Measurements from ENCODE around the gene ACTR2. TPM values are rescaled to one million over a fixed set of nuclear protein-coding genes. Genes with fewer than 3 reads are reported as not detected.

Gene ACTR2
- total RNA-seq, 4 donors from 2014 or later = 41.5 to 56.9 (median 49.8) TPM

- DNase-seq (ENCODE audit: low spot score in 2 of 2) = no peak
- 46% methylated on average over 20 of the region's 20 CpGs for WGBS
Measured at GRCh38 chr2:65300761-65301711, 73.4 kb downstream of the ACTR2 start.

DNA sequence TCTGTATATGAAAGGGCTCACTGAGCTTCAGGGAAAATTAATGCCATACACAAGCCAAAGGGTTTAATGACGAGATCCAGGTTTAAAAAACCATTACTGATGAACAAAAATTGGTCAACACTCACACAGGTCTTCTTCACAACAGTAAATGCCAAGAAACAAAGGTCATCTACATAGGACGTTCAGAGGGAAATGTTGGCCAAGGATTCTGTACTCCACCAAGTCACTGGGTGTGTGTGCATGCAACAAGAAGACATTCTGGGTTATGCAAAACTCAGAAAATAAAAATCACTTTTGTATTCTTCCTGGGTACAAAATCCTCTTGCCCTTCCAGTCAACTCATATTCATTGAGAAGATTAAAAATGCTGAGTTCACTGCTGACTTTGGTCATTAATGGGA lies 78.3 kb downstream of the ACTR2 start:
- Histone ChIP-seq H3K9me3 (no peaks in the 10 kb centered on the region), H3K27ac (no peak overlapping the region), H3K4me3 (no peak overlapping the region), H3K27me3 (no peaks in the 10 kb centered on the region), H3K36me3 (peaks cover 3% of the 10 kb centered on the region), H3K4me1 (peaks cover 27% of the 10 kb centered on the region)
- DNase-seq (ENCODE audit: low spot score in 2 of 2) = no peak
- no peak for TF ChIP-seq EP300 (IDR thresholded peaks at IDR 0.05)
- TF ChIP-seq, protein P1, sequence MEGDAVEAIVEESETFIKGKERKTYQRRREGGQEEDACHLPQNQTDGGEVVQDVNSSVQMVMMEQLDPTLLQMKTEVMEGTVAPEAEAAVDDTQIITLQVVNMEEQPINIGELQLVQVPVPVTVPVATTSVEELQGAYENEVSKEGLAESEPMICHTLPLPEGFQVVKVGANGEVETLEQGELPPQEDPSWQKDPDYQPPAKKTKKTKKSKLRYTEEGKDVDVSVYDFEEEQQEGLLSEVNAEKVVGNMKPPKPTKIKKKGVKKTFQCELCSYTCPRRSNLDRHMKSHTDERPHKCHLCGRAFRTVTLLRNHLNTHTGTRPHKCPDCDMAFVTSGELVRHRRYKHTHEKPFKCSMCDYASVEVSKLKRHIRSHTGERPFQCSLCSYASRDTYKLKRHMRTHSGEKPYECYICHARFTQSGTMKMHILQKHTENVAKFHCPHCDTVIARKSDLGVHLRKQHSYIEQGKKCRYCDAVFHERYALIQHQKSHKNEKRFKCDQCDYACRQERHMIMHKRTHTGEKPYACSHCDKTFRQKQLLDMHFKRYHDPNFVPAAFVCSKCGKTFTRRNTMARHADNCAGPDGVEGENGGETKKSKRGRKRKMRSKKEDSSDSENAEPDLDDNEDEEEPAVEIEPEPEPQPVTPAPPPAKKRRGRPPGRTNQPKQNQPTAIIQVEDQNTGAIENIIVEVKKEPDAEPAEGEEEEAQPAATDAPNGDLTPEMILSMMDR (IDR thresholded peaks at IDR 0.05) = no peak
- TF ChIP-seq POLR2AphosphoS5 (IDR thresholded peaks at IDR 0.05) = no peak
- WGBS = 78% methylated on average over 2 of the region's 2 CpGs

More at GRCh38 chr2:65300761-65301711, 73.4 kb downstream of the ACTR2 start:
- peaks cover 35% of the 10 kb centered on the region for H3K4me1 ChIP-seq
- peak overlapping the region; percentile 78 for H3K27ac ChIP-seq
- H3K9me3 ChIP-seq = no peaks in the 10 kb centered on the region
- TF ChIP-seq EP300 (IDR thresholded peaks at IDR 0.05) (no peak), POLR2A (IDR thresholded peaks at IDR 0.05) (no peak), POLR2AphosphoS5 (IDR thresholded peaks at IDR 0.05) (no peak)
- TF ChIP-seq, protein P1 (IDR thresholded peaks at IDR 0.05) = no peak
- no peaks in the 10 kb centered on the region for H3K27me3 ChIP-seq
- H3K36me3 ChIP-seq = no peaks in the 10 kb centered on the region
- peak overlapping the region; percentile 14 for H3K4me3 ChIP-seq

DNA sequence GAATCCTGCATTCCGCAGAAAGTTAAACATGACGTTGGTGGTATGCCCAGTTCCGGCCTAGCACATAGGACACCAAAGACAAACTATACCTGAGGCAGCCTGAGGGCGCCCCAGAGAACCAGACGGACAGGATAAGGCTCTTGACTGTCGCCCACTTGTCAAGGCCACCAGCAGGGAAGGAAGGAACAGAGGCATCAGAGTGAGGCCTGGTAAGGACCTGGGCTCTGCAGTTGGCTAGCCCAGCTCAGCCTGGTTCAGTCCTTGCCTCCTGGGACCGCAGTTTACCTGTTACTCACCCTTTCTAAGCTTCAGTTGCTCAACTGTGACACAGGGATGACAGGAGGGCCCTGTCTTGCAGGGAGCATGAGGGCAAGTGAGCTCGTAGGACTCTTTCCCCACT lies 82.1 kb downstream of the ACTR2 start:
- 75% methylated on average over 8 of the region's 8 CpGs for WGBS
- Histone ChIP-seq H3K4me1 (peaks cover 9% of the 10 kb centered on the region), H3K27me3 (no peaks in the 10 kb centered on the region), H3K9me3 (no peaks in the 10 kb centered on the region), H3K27ac (no peak overlapping the region), H3K4me3 (no peak overlapping the region), H3K36me3 (peaks cover 36% of the 10 kb centered on the region)
- no peak for DNase-seq (ENCODE audit: low spot score in 2 of 2)
- TF ChIP-seq EP300 (IDR thresholded peaks at IDR 0.05) (no peak), POLR2A (IDR thresholded peaks at IDR 0.05) (no peak), POLR2AphosphoS5 (IDR thresholded peaks at IDR 0.05) (no peak)
- TF ChIP-seq, protein P1 (IDR thresholded peaks at IDR 0.05) = no peak

DNA sequence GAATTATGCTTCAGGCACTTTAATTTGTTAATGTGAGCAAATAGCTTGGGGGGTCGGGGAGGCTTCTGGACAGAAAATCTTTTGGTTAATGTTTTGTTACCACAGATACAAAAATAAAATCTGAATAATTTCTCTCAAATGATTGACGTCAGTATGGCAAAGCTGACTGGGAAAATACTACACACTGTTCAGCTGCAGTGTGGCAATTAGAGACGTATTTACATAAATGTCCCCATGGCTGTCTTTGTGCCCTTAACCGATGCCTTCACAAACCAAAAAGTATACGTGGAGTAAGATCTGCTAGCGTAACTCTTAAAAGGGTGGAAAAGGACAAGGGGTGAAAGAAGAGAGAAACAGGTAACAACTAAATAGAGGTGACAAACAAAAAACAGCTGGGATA lies 83.4 kb downstream of the ACTR2 start:
- Histone ChIP-seq H3K36me3 (peaks cover 41% of the 10 kb centered on the region), H3K27me3 (no peaks in the 10 kb centered on the region), H3K9me3 (no peaks in the 10 kb centered on the region), H3K4me3 (no peak overlapping the region), H3K27ac (no peak overlapping the region), H3K4me1 (peaks cover 9% of the 10 kb centered on the region)
- no peak for TF ChIP-seq POLR2A (IDR thresholded peaks at IDR 0.05)
- TF ChIP-seq, protein P1 (IDR thresholded peaks at IDR 0.05) = no peak
- no peak for TF ChIP-seq POLR2AphosphoS5 (IDR thresholded peaks at IDR 0.05)
- TF ChIP-seq EP300 (IDR thresholded peaks at IDR 0.05) = no peak
- DNase-seq (ENCODE audit: low spot score in 2 of 2) = no peak
- WGBS = 83% methylated on average over 6 of the region's 6 CpGs

- Histone ChIP-seq H3K4me1 (peaks cover 14% of the 10 kb centered on the region), H3K27ac (no peak overlapping the region), H3K9me3 (no peaks in the 10 kb centered on the region), H3K4me3 (no peak overlapping the region), H3K27me3 (no peaks in the 10 kb centered on the region), H3K36me3 (peaks cover 41% of the 10 kb centered on the region)
- 94% methylated on average over 7 of the region's 7 CpGs for WGBS
- no peak for DNase-seq (ENCODE audit: low spot score in 2 of 2)
- TF ChIP-seq, protein P1 (IDR thresholded peaks at IDR 0.05) = no peak
- TF ChIP-seq EP300 (IDR thresholded peaks at IDR 0.05) (no peak), POLR2A (IDR thresholded peaks at IDR 0.05) (no peak), POLR2AphosphoS5 (IDR thresholded peaks at IDR 0.05) (no peak)
Measured at GRCh38 chr2:65311596-65311995, 84.0 kb downstream of the ACTR2 start.
